Stimulated activated memory B cell treated with anti-CD40 and anti-IgM and Interleukin-4, amounts not matched to agents 10 μg/mL and 1 μg/mL and 100 μg/mL, for 72 hours (primary cell): ENCODE data around the gene TRIO.
A peak's percentile ranks its signal among the peaks of the same experiment; 100 is the strongest.

ENCODE experiments used
- ATAC-seq: fragments of 150-1000 bp; cut with Tn5 transposase; 2 replicates; pipeline ENCODE4 v1.10.0; 2021
- H3K27ac Mint-ChIP-seq: one replicate; pipeline ENCODE4 v1.8.0; 2022; ENCODE audit warnings: mild to moderate bottlenecking, mixed read lengths
- H3K27me3 Mint-ChIP-seq: one replicate; pipeline ENCODE4 v1.8.0; 2022; ENCODE audit warnings: mixed read lengths
- H3K36me3 Mint-ChIP-seq: one replicate; pipeline ENCODE4 v1.8.0; 2022; ENCODE audit warnings: mixed read lengths
- H3K4me1 Mint-ChIP-seq: one replicate; pipeline ENCODE4 v1.8.0; 2022; ENCODE audit warnings: mixed read lengths
- H3K4me3 Mint-ChIP-seq: one replicate; pipeline ENCODE4 v1.8.0; 2022; ENCODE audit warnings: mild to moderate bottlenecking, moderate library complexity, mixed read lengths
- H3K9me3 Mint-ChIP-seq: one replicate; pipeline ENCODE4 v1.8.0; 2022; ENCODE audit warnings: mixed read lengths

The TRIO gene

GRCh38 chr5:14407746-14408175, 264.6 kb downstream of the TRIO start:
- H3K27ac Mint-ChIP-seq: no peak overlapping the region
- no peaks in the 10 kb centered on the region for H3K27me3 Mint-ChIP-seq
- peaks cover 75% of the 10 kb centered on the region for H3K36me3 Mint-ChIP-seq
- H3K4me1 Mint-ChIP-seq: peaks cover 2% of the 10 kb centered on the region
- no peak for ATAC-seq
- peaks cover 1% of the 10 kb centered on the region for H3K9me3 Mint-ChIP-seq
- no peak overlapping the region for H3K4me3 Mint-ChIP-seq

GRCh38 chr5:14408969-14409586, 265.9 kb downstream of the TRIO start:
- Mint-ChIP-seq H3K9me3 (no peaks in the 10 kb centered on the region), H3K4me1 (no peaks in the 10 kb centered on the region), H3K36me3 (peaks cover 79% of the 10 kb centered on the region), H3K27ac (no peak overlapping the region), H3K4me3 (no peak overlapping the region), H3K27me3 (no peaks in the 10 kb centered on the region)
- ATAC-seq: no peak

- Mint-ChIP-seq H3K4me1 (peaks cover 9% of the 10 kb centered on the region), H3K27me3 (no peaks in the 10 kb centered on the region), H3K27ac (no peak overlapping the region), H3K4me3 (no peak overlapping the region), H3K36me3 (peaks cover 79% of the 10 kb centered on the region), H3K9me3 (no peaks in the 10 kb centered on the region)
- no peak for ATAC-seq
These were observed 266.9 kb downstream of the TRIO start for GRCh38 chr5:14410068-14410393.

GRCh38 chr5:14410394-14411201, 267.5 kb downstream of the TRIO start:
- H3K4me1 Mint-ChIP-seq: peaks cover 14% of the 10 kb centered on the region
- no peak for ATAC-seq
- H3K9me3 Mint-ChIP-seq: no peaks in the 10 kb centered on the region
- H3K27me3 Mint-ChIP-seq: no peaks in the 10 kb centered on the region
- H3K36me3 Mint-ChIP-seq: peaks cover 79% of the 10 kb centered on the region
- no peak overlapping the region for H3K27ac Mint-ChIP-seq
- H3K4me3 Mint-ChIP-seq: no peak overlapping the region

GRCh38 chr5:14411216-14411615, 268.1 kb downstream of the TRIO start:
- Mint-ChIP-seq H3K4me1 (peaks cover 17% of the 10 kb centered on the region), H3K4me3 (no peak overlapping the region), H3K27me3 (no peaks in the 10 kb centered on the region), H3K27ac (no peak overlapping the region), H3K36me3 (peaks cover 74% of the 10 kb centered on the region), H3K9me3 (no peaks in the 10 kb centered on the region)
- ATAC-seq: no peak

GRCh38 chr5:14413331-14413750, 270.2 kb downstream of the TRIO start:
- Mint-ChIP-seq H3K36me3 (peaks cover 75% of the 10 kb centered on the region), H3K27ac (no peak overlapping the region), H3K27me3 (no peaks in the 10 kb centered on the region), H3K9me3 (no peaks in the 10 kb centered on the region), H3K4me1 (peaks cover 23% of the 10 kb centered on the region), H3K4me3 (no peak overlapping the region)
- no peak for ATAC-seq

GRCh38 chr5:14414007-14414406, 270.9 kb downstream of the TRIO start:
- no peaks in the 10 kb centered on the region for H3K27me3 Mint-ChIP-seq
- H3K9me3 Mint-ChIP-seq: no peaks in the 10 kb centered on the region
- ATAC-seq: no peak
- H3K4me1 Mint-ChIP-seq: peaks cover 23% of the 10 kb centered on the region
- no peak overlapping the region for H3K4me3 Mint-ChIP-seq
- no peak overlapping the region for H3K27ac Mint-ChIP-seq
- H3K36me3 Mint-ChIP-seq: peaks cover 81% of the 10 kb centered on the region

GRCh38 chr5:14414656-14415023, 271.5 kb downstream of the TRIO start:
- H3K36me3 Mint-ChIP-seq: peaks cover 78% of the 10 kb centered on the region

GRCh38 chr5:14415024-14415697, 272.0 kb downstream of the TRIO start:
- Mint-ChIP-seq H3K27me3 (no peaks in the 10 kb centered on the region), H3K36me3 (peaks cover 78% of the 10 kb centered on the region), H3K4me1 (peaks cover 23% of the 10 kb centered on the region), H3K4me3 (peak overlapping the region; percentile 4), H3K27ac (peak overlapping the region; percentile 79), H3K9me3 (no peaks in the 10 kb centered on the region)
- ATAC-seq: peak; percentile 78

More at GRCh38 chr5:14414656-14415023, 271.5 kb downstream of the TRIO start:
- Mint-ChIP-seq H3K27me3 (no peaks in the 10 kb centered on the region), H3K4me1 (peaks cover 23% of the 10 kb centered on the region), H3K27ac (peak overlapping the region; percentile 79), H3K4me3 (no peak overlapping the region), H3K9me3 (no peaks in the 10 kb centered on the region)
- ATAC-seq: no peak

- peak overlapping the region; percentile 4 for H3K4me3 Mint-ChIP-seq
- peaks cover 23% of the 10 kb centered on the region for H3K4me1 Mint-ChIP-seq
- no peaks in the 10 kb centered on the region for H3K9me3 Mint-ChIP-seq
- no peak for ATAC-seq
- H3K27ac Mint-ChIP-seq: peak overlapping the region; percentile 79
- no peaks in the 10 kb centered on the region for H3K27me3 Mint-ChIP-seq
- H3K36me3 Mint-ChIP-seq: peaks cover 74% of the 10 kb centered on the region
These were observed 272.5 kb downstream of the TRIO start for GRCh38 chr5:14415698-14416074.

- peaks cover 23% of the 10 kb centered on the region for H3K4me1 Mint-ChIP-seq
- no peaks in the 10 kb centered on the region for H3K27me3 Mint-ChIP-seq
- peak overlapping the region; percentile 7 for H3K27ac Mint-ChIP-seq
These were observed 273.6 kb downstream of the TRIO start for GRCh38 chr5:14416621-14417275.

GRCh38 chr5:14417276-14417730, 274.2 kb downstream of the TRIO start:
- H3K36me3 Mint-ChIP-seq: peaks cover 68% of the 10 kb centered on the region
- H3K4me3 Mint-ChIP-seq: no peak overlapping the region
- no peak for ATAC-seq
- H3K27me3 Mint-ChIP-seq: no peaks in the 10 kb centered on the region
- H3K9me3 Mint-ChIP-seq: no peaks in the 10 kb centered on the region
- peak overlapping the region; percentile 7 for H3K27ac Mint-ChIP-seq
- peaks cover 23% of the 10 kb centered on the region for H3K4me1 Mint-ChIP-seq

More at GRCh38 chr5:14416621-14417275, 273.6 kb downstream of the TRIO start:
- no peak overlapping the region for H3K4me3 Mint-ChIP-seq
- no peaks in the 10 kb centered on the region for H3K9me3 Mint-ChIP-seq
- H3K36me3 Mint-ChIP-seq: peaks cover 73% of the 10 kb centered on the region
- ATAC-seq: no peak

- no peaks in the 10 kb centered on the region for H3K27me3 Mint-ChIP-seq
- no peak overlapping the region for H3K4me3 Mint-ChIP-seq
- H3K9me3 Mint-ChIP-seq: no peaks in the 10 kb centered on the region
- peak overlapping the region; percentile 7 for H3K27ac Mint-ChIP-seq
- peaks cover 64% of the 10 kb centered on the region for H3K36me3 Mint-ChIP-seq
- H3K4me1 Mint-ChIP-seq: peaks cover 23% of the 10 kb centered on the region
- no peak for ATAC-seq
These were observed 274.9 kb downstream of the TRIO start for GRCh38 chr5:14417792-14418765.

GRCh38 chr5:14419686-14420085, 276.5 kb downstream of the TRIO start:
- Mint-ChIP-seq H3K27ac (no peak overlapping the region), H3K4me1 (peaks cover 18% of the 10 kb centered on the region), H3K36me3 (peaks cover 55% of the 10 kb centered on the region), H3K27me3 (no peaks in the 10 kb centered on the region), H3K9me3 (no peaks in the 10 kb centered on the region), H3K4me3 (no peak overlapping the region)
- ATAC-seq: no peak
